ENCODE data around the gene SYNDIG1.

DNA sequence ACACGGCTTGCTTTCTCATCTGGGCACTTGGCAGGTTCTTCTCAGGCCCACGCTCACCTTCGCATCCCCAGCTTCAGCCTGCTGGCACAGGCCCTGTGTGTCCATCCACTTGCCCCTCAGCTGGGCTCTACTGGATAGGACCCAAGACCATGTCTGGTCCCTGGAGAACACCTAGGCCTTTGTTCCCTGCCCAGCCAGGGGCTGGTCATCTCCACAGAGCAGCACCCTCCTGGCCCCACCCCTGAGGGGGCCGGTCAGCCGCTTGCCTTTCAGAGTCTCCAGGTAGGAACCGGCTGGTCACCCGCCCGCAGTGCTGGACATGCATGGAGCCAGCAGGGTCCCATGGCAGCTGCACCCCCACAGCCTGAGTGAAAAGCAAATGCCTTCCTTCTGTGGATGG, 191.2 kb downstream of the SYNDIG1 start:
- TF ChIP-seq CTCF (IDR thresholded peaks at IDR 0.05) (no peak), POLR2A (IDR thresholded peaks at IDR 0.05) (no peak)

Measured in body of pancreas (tissue), 4 donors.